GM12891 (cell line): ENCODE results near the gene PNMA6A.
A peak's percentile ranks its signal among the peaks of the same experiment; 100 is the strongest.
"Not testable (repeated sequence)": the region's sequence is repeated elsewhere in the genome, so short reads cannot be mapped to it uniquely, and the experiment has no call there.

Experiments used
- DNase-seq: peaks from one replicate; pipeline ENCODE4 v3.0.0; 2011; ENCODE audit warnings: low spot score; ENCODE audit not compliant: insufficient read length
- FAIRE-seq: peaks from 2 replicates; lab custom pipeline; 2011; peaks lifted over from hg19 to GRCh38; lab: Jason Lieb, UNC
- PAX5 ChIP-seq: IDR thresholded peaks from 2 replicates; pipeline ENCODE4 v1.6.1; 2011; ENCODE audit warnings: low read length, moderate library complexity, mild to moderate bottlenecking; ENCODE audit not compliant: insufficient read depth, severe bottlenecking
- POLR2A ChIP-seq: IDR thresholded peaks from 2 replicates; pipeline ENCODE4 v1.6.1; 2011; ENCODE audit warnings: low read depth, low read length, control low read depth
- POLR2AphosphoS5 ChIP-seq: IDR thresholded peaks from 2 replicates; pipeline ENCODE4 v1.6.1; 2011; ENCODE audit warnings: low read depth, low read length, control low read depth
- POU2F2 ChIP-seq: IDR thresholded peaks from 2 replicates; pipeline ENCODE4 v1.6.1; 2011; ENCODE audit warnings: low read depth, mild to moderate bottlenecking, control low read depth, low read length, moderate library complexity
- SPI1 ChIP-seq: IDR thresholded peaks from 2 replicates; pipeline ENCODE4 v1.6.1; 2011; ENCODE audit warnings: low read depth, low read length, control low read depth
- TAF1 ChIP-seq: IDR thresholded peaks from 2 replicates; pipeline ENCODE4 v1.6.1; 2011; ENCODE audit warnings: low read depth, low read length, control low read depth

Gene PNMA6A

GRCh38 chrX:153074935-153075334 is 2.7 kb downstream of the PNMA6A start:
- no peak for TF ChIP-seq POLR2A
- no peak for TF ChIP-seq POLR2AphosphoS5
- TF ChIP-seq TAF1: no peak
- no peak for TF ChIP-seq SPI1
- no peak for FAIRE-seq

DNA sequence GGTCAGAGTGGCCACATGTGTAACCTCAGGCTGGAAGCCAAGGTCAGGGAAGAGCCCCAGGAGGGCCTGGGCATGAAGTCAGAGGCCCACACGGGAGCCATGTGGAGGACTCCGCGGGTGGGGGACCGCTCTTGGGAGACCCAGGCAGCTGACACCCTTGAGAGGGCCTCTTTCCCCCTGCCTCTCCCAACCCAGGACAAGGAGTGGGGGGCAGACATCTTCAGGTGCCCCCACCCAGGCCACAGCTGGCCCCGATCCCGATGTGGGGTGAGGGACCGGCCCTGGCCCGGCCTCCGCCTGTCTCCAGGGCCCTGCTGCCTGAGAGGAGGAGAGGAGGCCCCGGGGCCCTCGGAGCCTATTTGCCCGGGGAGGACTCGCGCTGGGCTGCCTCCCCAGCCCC is 3.1 kb downstream of the PNMA6A start:
- FAIRE-seq (no peak), DNase-seq (no peak)
- TF ChIP-seq POLR2A (no peak), POLR2AphosphoS5 (no peak), SPI1 (no peak), PAX5 (no peak), TAF1 (no peak), POU2F2 (no peak)

More at GRCh38 chrX:153074935-153075334, 2.7 kb downstream of the PNMA6A start:
- no peak for DNase-seq

GRCh38 chrX:153077437-153078135 is 5.3 kb downstream of the PNMA6A start:
- FAIRE-seq, DNase-seq: not testable (repeated sequence)

DNA sequence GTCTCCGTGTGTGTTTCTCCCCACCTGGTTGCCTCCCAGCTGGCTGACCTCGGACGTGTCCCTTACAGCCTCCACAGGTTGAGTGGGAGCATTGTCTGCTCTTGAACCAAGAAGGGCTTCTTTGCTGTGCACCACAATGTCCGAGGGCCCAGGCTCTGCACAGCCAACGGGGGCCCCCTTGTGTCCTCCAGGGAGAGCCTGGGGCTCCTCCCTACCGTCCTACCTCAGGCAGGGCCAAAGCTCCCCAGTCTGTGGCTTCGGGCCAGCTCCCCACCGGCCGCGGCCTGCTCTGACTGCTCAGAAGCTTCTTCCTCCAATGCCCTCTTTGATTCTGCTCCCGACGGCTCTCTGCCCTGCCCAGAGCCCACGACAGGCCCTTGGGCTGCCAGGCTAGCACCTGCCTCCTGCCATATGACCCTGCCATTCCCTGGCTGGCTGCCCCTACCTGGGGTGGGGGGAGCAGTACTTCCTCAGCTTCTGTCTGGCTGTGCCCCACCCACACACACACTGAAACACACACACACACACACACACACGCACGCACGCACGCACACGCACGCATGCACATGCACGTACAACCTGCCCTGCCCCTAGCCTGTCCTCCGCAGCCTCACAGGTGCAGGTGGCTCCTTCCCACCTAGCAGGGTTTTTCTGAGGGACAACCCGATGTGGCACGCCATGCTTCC is 11.1 kb downstream of the PNMA6A start:
- FAIRE-seq, DNase-seq: not testable (repeated sequence)

GRCh38 chrX:153102418-153102817 is 30.2 kb downstream of the PNMA6A start:
- TF ChIP-seq SPI1 (no peak), TAF1 (no peak)
- DNase-seq (no peak), FAIRE-seq (no peak)

DNA sequence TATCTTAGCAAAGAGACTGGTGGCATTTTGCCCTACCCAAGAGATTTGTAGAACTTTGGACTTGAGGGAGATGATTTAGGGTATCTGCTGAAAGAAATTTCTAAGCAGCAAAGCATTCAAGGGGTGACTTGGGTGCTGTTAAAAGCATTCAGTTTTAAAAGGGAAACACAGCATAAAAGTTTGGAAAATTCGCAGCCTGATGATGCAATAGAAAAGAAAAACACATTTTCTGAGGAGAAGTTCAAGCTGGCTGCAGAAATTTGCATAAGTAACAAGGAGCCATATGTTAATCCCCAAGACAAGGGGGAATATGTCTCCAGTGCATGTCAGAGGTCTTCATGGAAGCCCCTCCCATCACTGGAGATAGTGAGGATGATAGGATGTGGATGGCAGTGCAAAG is 32.7 kb downstream of the PNMA6A start:
- not testable (repeated sequence) for DNase-seq, FAIRE-seq

DNA sequence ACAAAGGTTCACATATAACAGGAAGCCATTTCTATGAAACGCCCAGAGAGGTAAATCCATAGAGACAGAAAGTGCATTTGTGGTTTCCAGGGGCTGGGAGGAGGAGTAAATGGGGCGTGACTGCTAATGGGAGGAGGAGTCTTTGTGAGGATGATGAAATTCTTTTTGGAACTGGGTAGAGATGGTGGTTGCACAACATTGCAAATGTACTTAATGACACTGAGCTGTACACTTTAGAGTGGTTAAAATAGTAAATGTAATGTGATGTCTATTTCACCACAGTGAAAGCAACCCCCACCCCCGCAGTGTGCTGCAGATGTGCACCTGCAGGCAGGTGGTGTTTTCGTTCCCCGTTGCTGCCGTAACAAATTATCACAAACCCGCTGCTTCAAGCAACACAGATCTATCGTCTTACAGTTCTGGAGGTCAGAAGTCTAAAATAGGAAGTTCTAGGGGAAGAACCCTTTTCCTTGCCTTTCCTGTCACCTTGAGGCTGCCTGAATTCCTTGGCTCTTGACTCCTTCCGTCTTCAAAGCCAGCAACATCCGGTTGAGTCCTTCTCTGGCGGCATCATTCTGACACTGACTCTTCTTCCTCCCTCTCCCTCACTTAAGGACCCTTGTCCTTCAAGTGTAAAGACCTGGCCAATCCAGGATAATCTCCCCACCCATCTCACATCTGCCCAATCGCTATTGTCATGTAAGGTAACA is 34.0 kb downstream of the PNMA6A start:
- not testable (repeated sequence) for DNase-seq
- FAIRE-seq: peak; percentile 98

- not testable (repeated sequence) for DNase-seq
- peak; percentile 33 for FAIRE-seq
Observed at GRCh38 chrX:153110735-153111134, 38.5 kb downstream of the PNMA6A start.

GRCh38 chrX:153113851-153114250 is 41.6 kb downstream of the PNMA6A start:
- not testable (repeated sequence) for FAIRE-seq, DNase-seq

DNA sequence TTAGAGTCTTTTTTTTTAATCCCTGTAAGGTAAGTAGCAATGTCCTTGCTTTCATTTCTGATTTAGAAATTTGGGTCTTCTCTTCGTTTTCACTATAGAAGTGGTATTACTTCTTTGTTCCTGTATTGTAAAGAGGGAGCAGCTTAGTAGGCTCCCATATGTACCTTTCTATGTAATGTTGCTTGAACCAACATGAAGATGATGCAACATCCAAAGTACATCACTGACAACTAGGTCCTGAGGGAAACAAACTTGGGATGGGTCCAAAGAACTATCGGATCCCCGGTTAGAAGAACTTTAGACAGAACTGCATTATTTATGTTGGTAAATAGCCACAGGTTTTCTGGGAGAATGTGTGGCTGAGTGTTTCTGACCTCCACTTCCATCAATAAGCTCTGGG is 45.5 kb downstream of the PNMA6A start:
- FAIRE-seq, DNase-seq: not testable (repeated sequence)

DNA sequence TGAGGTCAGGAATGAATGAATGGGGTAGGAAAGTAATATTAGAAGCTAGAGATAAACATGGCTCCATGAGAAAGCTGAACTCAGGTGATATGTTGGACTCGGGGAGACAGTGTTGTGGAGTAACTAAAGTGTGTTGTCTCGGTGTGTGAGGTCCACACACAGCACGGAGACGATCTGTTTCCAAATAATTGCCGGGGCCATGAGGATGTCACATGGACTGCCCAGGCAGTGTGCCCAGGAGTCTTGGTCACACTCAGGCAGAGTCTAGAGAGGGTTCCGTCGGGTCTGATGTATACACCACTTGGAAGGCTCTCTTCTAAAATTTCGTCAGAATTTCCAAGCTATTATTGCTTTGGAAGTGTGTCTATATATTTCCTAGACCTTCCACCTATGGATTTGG is 48.0 kb downstream of the PNMA6A start:
- DNase-seq: not testable (repeated sequence)
- peak; percentile 66 for FAIRE-seq

- DNase-seq: not testable (repeated sequence)
- FAIRE-seq: peak; percentile 26
Observed at GRCh38 chrX:153123468-153123867, 51.2 kb downstream of the PNMA6A start.
